CD4-positive, alpha-beta T cell treated with Interleukin-17A for 4 hours (primary cell): ENCODE results near the gene RGS4.

Source experiments
- DNase-seq: peaks from one replicate; pipeline ENCODE4 v3.0.0-alpha.2; 2020; ENCODE audit warnings: mixed read lengths

The RGS4 gene

GRCh38 chr1:163104385-163105099 lies 35.4 kb downstream of the RGS4 start:
- DNase-seq: no peak

DNA sequence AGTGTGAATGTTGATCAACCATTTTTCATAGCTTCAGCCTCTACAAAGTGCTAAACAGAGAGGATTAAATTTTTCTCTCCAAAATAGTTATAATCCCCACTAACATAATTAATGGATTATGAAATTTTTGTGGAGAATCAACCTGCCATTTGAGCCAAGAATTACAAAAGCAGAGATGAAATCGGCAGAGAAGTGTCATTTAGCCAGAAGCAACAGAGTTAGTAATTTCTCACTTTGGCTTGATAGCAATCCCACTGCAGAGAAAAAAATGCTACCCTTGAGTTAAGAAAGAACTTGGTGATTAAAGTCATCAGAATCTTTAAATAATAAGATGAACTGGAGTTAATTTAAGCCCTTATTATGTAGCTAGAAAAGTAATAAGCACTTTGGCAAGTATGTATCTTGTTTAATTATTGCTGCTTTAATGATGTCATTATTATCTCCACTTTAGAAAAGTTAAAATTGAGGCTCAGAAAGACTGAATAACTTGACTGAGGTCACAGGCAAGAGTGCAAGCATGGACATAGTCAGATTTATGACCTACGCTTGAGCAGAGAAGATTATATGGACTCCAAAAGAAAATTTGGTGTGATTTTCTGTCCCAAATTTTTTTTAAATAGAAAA lies 37.3 kb downstream of the RGS4 start:
- no peak for DNase-seq

GRCh38 chr1:163107655-163108054 lies 38.5 kb downstream of the RGS4 start:
- no peak for DNase-seq

GRCh38 chr1:163115887-163116286 lies 46.7 kb downstream of the RGS4 start:
- no peak for DNase-seq

DNA sequence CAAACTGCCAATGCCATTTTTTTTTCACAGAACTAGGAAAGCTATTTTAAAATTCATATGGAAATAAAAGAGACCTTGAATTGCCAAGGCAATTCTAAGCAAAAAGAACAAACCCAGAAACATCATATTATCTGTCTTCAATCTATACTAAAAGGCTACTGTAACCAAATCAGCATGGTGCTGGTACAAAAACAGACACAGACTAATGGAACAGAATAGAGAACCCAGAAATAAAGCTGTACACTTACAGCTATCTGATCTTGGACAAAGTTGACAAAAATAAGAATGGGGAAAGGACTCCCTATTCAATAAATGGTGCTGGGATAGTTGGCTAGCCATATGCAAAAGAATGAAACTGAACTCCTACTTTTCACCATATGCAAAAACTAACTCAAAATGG lies 50.5 kb downstream of the RGS4 start:
- no peak for DNase-seq

GRCh38 chr1:163120372-163120771 lies 51.2 kb downstream of the RGS4 start:
- DNase-seq: no peak

DNA sequence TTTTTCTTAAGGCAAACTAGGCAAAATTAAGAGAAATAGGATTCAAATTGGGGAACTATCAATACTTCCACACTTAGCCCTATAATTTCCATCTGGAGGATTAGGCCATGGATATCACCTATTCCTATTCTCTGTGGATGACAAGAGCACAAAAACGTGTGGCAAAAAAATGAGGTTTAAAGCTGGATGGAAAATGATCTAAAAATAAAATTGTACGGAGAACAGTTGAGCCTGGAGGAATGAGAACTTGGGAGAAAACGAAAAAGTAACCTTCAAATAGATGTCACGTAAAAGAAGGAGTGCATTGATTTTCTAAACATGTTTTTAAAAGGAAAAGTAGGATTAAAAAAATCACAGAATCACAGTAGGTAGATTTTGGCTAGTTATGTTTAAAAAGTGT lies 55.7 kb downstream of the RGS4 start:
- DNase-seq: no peak
